ENCODE measurements around the gene TRIM7. TPM values are rescaled to one million over a fixed set of nuclear protein-coding genes. Genes with fewer than 3 reads are reported as not detected.
"Not testable (repeated sequence)": the region's sequence is repeated elsewhere in the genome, so short reads cannot be mapped to it uniquely, and the experiment has no call there.

TRIM7 gene
- total RNA-seq, 1 donor from 2014 or later: 16.9 TPM

DNA sequence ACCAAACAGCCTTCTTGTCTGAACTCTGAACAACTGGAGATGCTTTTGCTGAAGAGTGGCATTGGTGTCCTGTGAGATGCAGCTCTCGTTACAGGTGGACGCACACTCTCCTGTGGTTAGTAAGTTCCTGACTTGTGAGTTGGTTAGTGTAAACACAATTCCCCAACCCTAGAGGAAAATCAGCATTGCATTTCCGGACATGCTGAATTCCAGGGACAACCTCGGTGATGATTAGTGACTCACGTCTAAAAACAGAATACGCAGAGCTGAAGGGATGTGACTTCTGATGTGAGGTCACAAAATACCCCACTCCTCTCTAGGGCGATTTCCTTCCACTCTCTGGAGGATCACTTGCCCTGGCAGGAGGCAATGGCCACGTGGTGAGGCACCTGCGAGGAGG is 52.6 kb downstream of the TRIM7 start:
- no peak for DNase-seq (ENCODE audit: low read depth, low spot score)

DNA sequence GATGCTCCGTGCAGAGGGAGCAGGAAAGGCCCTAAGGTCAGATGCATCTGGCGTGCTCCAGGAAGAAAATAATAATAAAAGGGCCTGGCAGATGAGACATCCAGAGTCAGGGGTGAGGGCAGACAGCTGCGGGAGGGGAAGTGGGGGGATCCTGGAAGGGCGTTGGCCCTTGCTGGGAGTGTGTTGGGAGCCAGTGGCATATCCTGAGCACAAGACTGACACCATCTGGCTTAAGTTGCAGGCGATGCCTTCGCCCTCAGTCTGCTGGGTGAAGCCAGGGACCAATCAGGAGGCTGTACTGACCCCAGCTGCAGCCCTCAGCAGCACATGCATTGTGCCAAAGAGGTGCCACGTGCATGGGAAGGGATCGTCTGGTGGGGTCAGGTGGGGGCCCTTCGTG is 53.9 kb downstream of the TRIM7 start:
- no peak for DNase-seq (ENCODE audit: low read depth, low spot score)

DNA sequence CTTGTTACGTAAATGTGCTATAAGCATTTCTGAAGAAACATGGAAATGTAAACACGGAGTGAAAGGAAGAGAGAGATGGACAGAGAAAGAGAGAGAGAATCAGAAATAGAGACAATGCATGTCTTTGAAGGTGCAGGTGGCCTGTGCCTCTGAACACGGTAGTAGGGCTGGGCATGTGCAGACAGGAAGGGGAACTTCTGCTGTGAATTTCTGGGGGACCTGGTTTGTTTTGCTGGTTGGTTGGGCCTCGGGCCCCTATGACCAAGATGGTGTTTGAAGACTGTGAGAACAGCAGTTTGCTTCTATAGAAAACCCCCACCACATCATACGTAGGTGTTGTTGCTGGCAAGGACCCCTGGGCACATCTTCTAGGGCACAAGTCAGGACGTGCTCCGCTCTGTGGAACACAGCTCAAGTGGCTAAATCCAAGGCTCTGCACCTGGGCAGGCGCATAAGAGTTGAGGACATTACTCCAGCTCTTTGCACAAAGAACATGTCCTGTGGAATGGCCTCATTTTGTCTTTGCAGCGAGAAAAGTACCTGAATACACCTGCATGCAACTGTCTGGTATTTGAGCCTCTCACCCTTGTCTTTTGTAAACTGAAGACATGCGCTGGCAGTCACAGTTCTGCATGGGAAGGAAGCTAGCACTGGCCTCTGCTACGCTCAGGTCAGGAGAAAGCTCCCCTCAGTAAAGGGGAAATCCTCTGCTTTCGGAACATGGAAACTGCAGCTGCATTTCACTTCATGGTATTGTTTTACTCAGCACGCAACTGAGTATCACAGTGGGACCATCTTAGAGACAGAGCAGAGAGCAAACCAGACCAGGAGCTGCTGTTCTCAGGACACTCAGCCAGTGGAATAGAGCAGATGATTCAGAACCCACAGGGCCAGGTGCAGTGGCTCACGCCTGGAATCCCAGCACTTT is 54.9 kb downstream of the TRIM7 start:
- DNase-seq (ENCODE audit: low read depth, low spot score): no peak

DNA sequence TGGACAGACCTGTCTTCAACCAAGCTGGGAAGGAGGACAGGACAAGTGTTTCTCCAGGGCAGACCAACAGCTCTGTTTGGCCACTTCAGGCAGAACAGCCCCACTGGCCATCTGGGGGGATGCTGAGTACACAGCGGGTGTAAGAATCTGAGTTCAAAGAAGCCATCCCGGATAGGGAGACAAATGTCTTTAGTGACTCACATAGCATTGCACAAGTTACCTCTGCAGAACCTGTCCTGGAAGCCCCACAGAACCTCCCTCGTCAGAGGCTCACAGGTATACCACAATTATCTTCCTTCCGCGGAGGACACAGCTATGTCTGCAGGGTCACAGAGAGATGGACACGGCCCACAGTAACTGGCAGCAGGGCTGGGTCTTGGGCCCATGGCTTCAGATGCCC is 55.6 kb downstream of the TRIM7 start:
- no peak for DNase-seq (ENCODE audit: low read depth, low spot score)

DNA sequence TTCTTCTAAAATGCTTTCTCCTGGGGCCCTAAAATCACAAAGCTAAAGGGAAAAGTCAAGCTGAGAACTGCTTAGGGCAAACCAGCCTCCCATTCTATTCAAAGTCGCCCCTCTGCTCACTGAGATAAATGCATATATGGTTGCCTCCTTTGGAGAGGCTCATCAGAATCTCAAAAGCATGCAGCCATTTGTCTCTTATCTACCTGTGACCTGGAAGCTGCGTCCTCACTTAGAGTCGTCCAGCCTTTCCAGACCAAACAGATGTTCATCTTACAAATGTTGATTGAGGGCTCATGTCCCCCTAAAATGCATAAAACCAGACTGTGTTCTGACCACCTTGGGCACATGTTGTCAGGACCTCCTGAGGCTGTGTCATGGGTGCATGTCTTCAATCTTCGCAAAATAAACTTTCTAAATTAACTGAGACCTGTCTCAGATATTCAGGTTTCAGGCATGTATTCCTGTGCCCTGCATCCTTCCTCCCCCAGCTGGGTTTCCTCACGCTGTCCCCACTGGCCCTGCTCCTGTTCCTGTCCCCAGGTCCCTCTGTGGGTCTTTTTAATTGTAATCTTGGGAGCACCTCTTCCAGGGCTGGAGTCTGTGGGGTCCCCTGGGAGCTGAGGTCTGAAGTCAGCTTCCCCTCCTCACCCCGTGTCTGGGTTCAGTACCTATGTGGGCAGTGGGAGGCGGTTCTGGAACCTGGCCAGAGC is 57.9 kb downstream of the TRIM7 start, which contains the start of gene OR2V2:
TSS of gene OR2V2 (plus strand) at position 660 of the 710 bp plus-strand sequence. CDS start 7,357 bp downstream, outside the sequence.
- not testable (repeated sequence) for DNase-seq (ENCODE audit: low read depth, low spot score)

DNA sequence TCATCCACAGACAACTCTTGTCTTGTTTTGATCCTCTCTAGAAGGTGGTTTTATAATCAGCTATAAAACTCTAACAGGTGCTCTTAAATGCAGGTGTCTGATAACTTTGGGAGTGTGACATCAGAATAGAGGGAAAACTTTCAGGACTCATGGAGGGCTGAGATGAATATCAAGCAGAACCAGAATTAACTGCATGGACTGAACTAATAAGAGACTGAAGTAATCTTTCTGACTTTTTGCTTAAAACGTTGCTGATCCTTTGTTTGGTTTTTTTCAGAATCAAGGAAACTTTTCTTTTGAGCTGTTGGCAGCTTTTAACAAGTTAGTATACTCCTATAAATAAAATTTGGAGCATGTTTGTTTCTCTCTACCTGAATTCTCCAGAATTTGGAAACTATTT is 59.9 kb downstream of the TRIM7 start:
- no peak for DNase-seq (ENCODE audit: low read depth, low spot score)

Other genes starting within 250 kb of the TRIM7 start
- gene BTNL3, start 216.3 kb downstream of the TRIM7 start, total RNA-seq: not detected in 2 replicates
- 0.04 and 0.07 TPM in 2 replicates for gene BTNL9, start 164.9 kb downstream of the TRIM7 start, total RNA-seq
- not detected in 2 replicates for gene OR2V1, start 74.0 kb downstream of the TRIM7 start, total RNA-seq
- not detected in 2 replicates for gene OR2V2, start 57.6 kb downstream of the TRIM7 start, total RNA-seq
- 10.9 and 11.7 TPM in 2 replicates for gene TRIM41, start 18.1 kb upstream of the TRIM7 start, total RNA-seq
- 5,736 and 8,367 TPM in 2 replicates for gene RACK1, start 38.7 kb upstream of the TRIM7 start, total RNA-seq
- 4.2 and 8.0 TPM in 2 replicates for gene TRIM52, start 55.9 kb upstream of the TRIM7 start, total RNA-seq
- gene OR4F3, start 162.1 kb upstream of the TRIM7 start, total RNA-seq: not detected in 2 replicates

All from pulmonary artery endothelial cell (primary cell).